ENCODE results near the gene MBD3L1.

Gene MBD3L1

GRCh38 chr19:8831832-8832131, 395 bp upstream of the MBD3L1 start:
- peak overlapping the region; percentile 95 for H3K27ac ChIP-seq (ENCODE audit: low read depth, low read length)
- no peaks in the 10 kb centered on the region for H3K27me3 ChIP-seq (ENCODE audit: control insufficient read depth in 1 of 2, insufficient read depth in 2 of 2, low read length in 2 of 2)
- peaks cover 4% of the 10 kb centered on the region for H3K36me3 ChIP-seq (ENCODE audit: insufficient read depth, low read length)
- peaks cover 8% of the 10 kb centered on the region for H3K4me1 ChIP-seq (ENCODE audit: insufficient read depth, low read length)
- peak overlapping the region; percentile 72 to 75 for H3K4me3 ChIP-seq (ENCODE audit: low read depth in 1 of 2, low read length in 2 of 2)
- peak overlapping the region; percentile 79 for H3K9ac ChIP-seq (ENCODE audit: low read length)
- no peaks in the 10 kb centered on the region for H3K9me3 ChIP-seq (ENCODE audit: low read length)

- no peaks in the 10 kb centered on the region for H3K9me3 ChIP-seq (ENCODE audit: low read length)
- peaks cover 8% of the 10 kb centered on the region for H3K4me1 ChIP-seq (ENCODE audit: insufficient read depth, low read length)
- no peak overlapping the region for H3K9ac ChIP-seq (ENCODE audit: low read length)
- H3K27me3 ChIP-seq (ENCODE audit: control insufficient read depth in 1 of 2, insufficient read depth in 2 of 2, low read length in 2 of 2): no peaks in the 10 kb centered on the region
- H3K36me3 ChIP-seq (ENCODE audit: insufficient read depth, low read length): no peaks in the 10 kb centered on the region
- H3K4me3 ChIP-seq (ENCODE audit: low read depth in 1 of 2, low read length in 2 of 2): no peak overlapping the region
- H3K27ac ChIP-seq (ENCODE audit: low read depth, low read length): no peak overlapping the region
Observed at GRCh38 chr19:8835446-8835845, 3.3 kb downstream of the MBD3L1 start.

GRCh38 chr19:8835877-8836276, 3.7 kb downstream of the MBD3L1 start:
- H3K4me3 ChIP-seq (ENCODE audit: low read depth in 1 of 2, low read length in 2 of 2): no peak overlapping the region
- no peaks in the 10 kb centered on the region for H3K36me3 ChIP-seq (ENCODE audit: insufficient read depth, low read length)
- no peaks in the 10 kb centered on the region for H3K9me3 ChIP-seq (ENCODE audit: low read length)
- H3K4me1 ChIP-seq (ENCODE audit: insufficient read depth, low read length): peaks cover 8% of the 10 kb centered on the region
- no peaks in the 10 kb centered on the region for H3K27me3 ChIP-seq (ENCODE audit: control insufficient read depth in 1 of 2, insufficient read depth in 2 of 2, low read length in 2 of 2)
- H3K27ac ChIP-seq (ENCODE audit: low read depth, low read length): no peak overlapping the region
- H3K9ac ChIP-seq (ENCODE audit: low read length): no peak overlapping the region

GRCh38 chr19:8840708-8841107, 8.5 kb downstream of the MBD3L1 start:
- Histone ChIP-seq H3K4me3 (ENCODE audit: low read depth in 1 of 2, low read length in 2 of 2) (no peak overlapping the region), H3K27ac (ENCODE audit: low read depth, low read length) (no peak overlapping the region), H3K9me3 (ENCODE audit: low read length) (no peaks in the 10 kb centered on the region), H3K27me3 (ENCODE audit: control insufficient read depth in 1 of 2, insufficient read depth in 2 of 2, low read length in 2 of 2) (no peaks in the 10 kb centered on the region), H3K9ac (ENCODE audit: low read length) (no peak overlapping the region), H3K36me3 (ENCODE audit: insufficient read depth, low read length) (no peaks in the 10 kb centered on the region), H3K4me1 (ENCODE audit: insufficient read depth, low read length) (no peaks in the 10 kb centered on the region)

GRCh38 chr19:8846819-8847218, 14.6 kb downstream of the MBD3L1 start:
- Histone ChIP-seq H3K27ac (ENCODE audit: low read depth, low read length) (no peak overlapping the region), H3K4me1 (ENCODE audit: insufficient read depth, low read length) (no peaks in the 10 kb centered on the region), H3K4me3 (ENCODE audit: low read depth in 1 of 2, low read length in 2 of 2) (no peak overlapping the region), H3K36me3 (ENCODE audit: insufficient read depth, low read length) (no peaks in the 10 kb centered on the region), H3K9ac (ENCODE audit: low read length) (no peak overlapping the region), H3K9me3 (ENCODE audit: low read length) (no peaks in the 10 kb centered on the region), H3K27me3 (ENCODE audit: control insufficient read depth in 1 of 2, insufficient read depth in 2 of 2, low read length in 2 of 2) (no peaks in the 10 kb centered on the region)

GRCh38 chr19:8849232-8849631, 17.1 kb downstream of the MBD3L1 start:
- Histone ChIP-seq H3K27ac (ENCODE audit: low read depth, low read length) (no peak overlapping the region), H3K4me1 (ENCODE audit: insufficient read depth, low read length) (no peaks in the 10 kb centered on the region), H3K27me3 (ENCODE audit: control insufficient read depth in 1 of 2, insufficient read depth in 2 of 2, low read length in 2 of 2) (no peaks in the 10 kb centered on the region), H3K9ac (ENCODE audit: low read length) (no peak overlapping the region), H3K9me3 (ENCODE audit: low read length) (no peaks in the 10 kb centered on the region), H3K36me3 (ENCODE audit: insufficient read depth, low read length) (no peaks in the 10 kb centered on the region), H3K4me3 (ENCODE audit: low read depth in 1 of 2, low read length in 2 of 2) (no peak overlapping the region)

- Histone ChIP-seq H3K4me3 (ENCODE audit: low read depth in 1 of 2, low read length in 2 of 2) (no peak overlapping the region), H3K9me3 (ENCODE audit: low read length) (no peaks in the 10 kb centered on the region), H3K36me3 (ENCODE audit: insufficient read depth, low read length) (no peaks in the 10 kb centered on the region), H3K9ac (ENCODE audit: low read length) (no peak overlapping the region), H3K27me3 (ENCODE audit: control insufficient read depth in 1 of 2, insufficient read depth in 2 of 2, low read length in 2 of 2) (no peaks in the 10 kb centered on the region), H3K4me1 (ENCODE audit: insufficient read depth, low read length) (no peaks in the 10 kb centered on the region), H3K27ac (ENCODE audit: low read depth, low read length) (no peak overlapping the region)
Observed at GRCh38 chr19:8850488-8850887, 18.3 kb downstream of the MBD3L1 start.

GRCh38 chr19:8858260-8858659, 26.1 kb downstream of the MBD3L1 start:
- no peaks in the 10 kb centered on the region for H3K4me1 ChIP-seq (ENCODE audit: insufficient read depth, low read length)
- H3K27me3 ChIP-seq (ENCODE audit: control insufficient read depth in 1 of 2, insufficient read depth in 2 of 2, low read length in 2 of 2): no peaks in the 10 kb centered on the region
- H3K36me3 ChIP-seq (ENCODE audit: insufficient read depth, low read length): no peaks in the 10 kb centered on the region
- H3K9ac ChIP-seq (ENCODE audit: low read length): no peak overlapping the region
- no peaks in the 10 kb centered on the region for H3K9me3 ChIP-seq (ENCODE audit: low read length)
- H3K27ac ChIP-seq (ENCODE audit: low read depth, low read length): no peak overlapping the region
- H3K4me3 ChIP-seq (ENCODE audit: low read depth in 1 of 2, low read length in 2 of 2): no peak overlapping the region

- no peaks in the 10 kb centered on the region for H3K4me1 ChIP-seq (ENCODE audit: insufficient read depth, low read length)
- no peak overlapping the region for H3K27ac ChIP-seq (ENCODE audit: low read depth, low read length)
- H3K4me3 ChIP-seq (ENCODE audit: low read depth in 1 of 2, low read length in 2 of 2): no peak overlapping the region
- no peaks in the 10 kb centered on the region for H3K27me3 ChIP-seq (ENCODE audit: control insufficient read depth in 1 of 2, insufficient read depth in 2 of 2, low read length in 2 of 2)
- H3K36me3 ChIP-seq (ENCODE audit: insufficient read depth, low read length): no peaks in the 10 kb centered on the region
- H3K9ac ChIP-seq (ENCODE audit: low read length): no peak overlapping the region
- no peaks in the 10 kb centered on the region for H3K9me3 ChIP-seq (ENCODE audit: low read length)
Observed at GRCh38 chr19:8866344-8866743, 34.2 kb downstream of the MBD3L1 start.

- no peaks in the 10 kb centered on the region for H3K4me1 ChIP-seq (ENCODE audit: insufficient read depth, low read length)
- no peaks in the 10 kb centered on the region for H3K36me3 ChIP-seq (ENCODE audit: insufficient read depth, low read length)
- H3K27me3 ChIP-seq (ENCODE audit: control insufficient read depth in 1 of 2, insufficient read depth in 2 of 2, low read length in 2 of 2): no peaks in the 10 kb centered on the region
- H3K9ac ChIP-seq (ENCODE audit: low read length): no peak overlapping the region
- no peak overlapping the region for H3K27ac ChIP-seq (ENCODE audit: low read depth, low read length)
- no peaks in the 10 kb centered on the region for H3K9me3 ChIP-seq (ENCODE audit: low read length)
- H3K4me3 ChIP-seq (ENCODE audit: low read depth in 1 of 2, low read length in 2 of 2): no peak overlapping the region
Observed at GRCh38 chr19:8877854-8878705, 45.9 kb downstream of the MBD3L1 start.

- Histone ChIP-seq H3K4me3 (ENCODE audit: low read depth in 1 of 2, low read length in 2 of 2) (no peak overlapping the region), H3K36me3 (ENCODE audit: insufficient read depth, low read length) (no peaks in the 10 kb centered on the region), H3K4me1 (ENCODE audit: insufficient read depth, low read length) (no peaks in the 10 kb centered on the region), H3K9ac (ENCODE audit: low read length) (no peak overlapping the region), H3K27ac (ENCODE audit: low read depth, low read length) (no peak overlapping the region), H3K9me3 (ENCODE audit: low read length) (no peaks in the 10 kb centered on the region), H3K27me3 (ENCODE audit: control insufficient read depth in 1 of 2, insufficient read depth in 2 of 2, low read length in 2 of 2) (no peaks in the 10 kb centered on the region)
Observed at GRCh38 chr19:8880868-8881488, 48.8 kb downstream of the MBD3L1 start.

- Histone ChIP-seq H3K27ac (ENCODE audit: low read depth, low read length) (no peak overlapping the region), H3K4me1 (ENCODE audit: insufficient read depth, low read length) (no peaks in the 10 kb centered on the region), H3K27me3 (ENCODE audit: control insufficient read depth in 1 of 2, insufficient read depth in 2 of 2, low read length in 2 of 2) (no peaks in the 10 kb centered on the region), H3K9me3 (ENCODE audit: low read length) (no peaks in the 10 kb centered on the region), H3K9ac (ENCODE audit: low read length) (no peak overlapping the region), H3K36me3 (ENCODE audit: insufficient read depth, low read length) (no peaks in the 10 kb centered on the region), H3K4me3 (ENCODE audit: low read depth in 1 of 2, low read length in 2 of 2) (no peak overlapping the region)
Observed at GRCh38 chr19:8881512-8881911, 49.3 kb downstream of the MBD3L1 start.
